ENCODE data around the gene IGSF9B. TPM values are rescaled to one million over a fixed set of nuclear protein-coding genes. Genes with fewer than 3 reads are reported as not detected.

Gene IGSF9B
- total and polyA plus RNA-seq, 10 of the 15 experiments (the other 5 are each of a cell fraction or from before 2014, with no cell fraction given) = 0.03 to 3.7 (median 0.20) TPM; not detected in 2

DNA sequence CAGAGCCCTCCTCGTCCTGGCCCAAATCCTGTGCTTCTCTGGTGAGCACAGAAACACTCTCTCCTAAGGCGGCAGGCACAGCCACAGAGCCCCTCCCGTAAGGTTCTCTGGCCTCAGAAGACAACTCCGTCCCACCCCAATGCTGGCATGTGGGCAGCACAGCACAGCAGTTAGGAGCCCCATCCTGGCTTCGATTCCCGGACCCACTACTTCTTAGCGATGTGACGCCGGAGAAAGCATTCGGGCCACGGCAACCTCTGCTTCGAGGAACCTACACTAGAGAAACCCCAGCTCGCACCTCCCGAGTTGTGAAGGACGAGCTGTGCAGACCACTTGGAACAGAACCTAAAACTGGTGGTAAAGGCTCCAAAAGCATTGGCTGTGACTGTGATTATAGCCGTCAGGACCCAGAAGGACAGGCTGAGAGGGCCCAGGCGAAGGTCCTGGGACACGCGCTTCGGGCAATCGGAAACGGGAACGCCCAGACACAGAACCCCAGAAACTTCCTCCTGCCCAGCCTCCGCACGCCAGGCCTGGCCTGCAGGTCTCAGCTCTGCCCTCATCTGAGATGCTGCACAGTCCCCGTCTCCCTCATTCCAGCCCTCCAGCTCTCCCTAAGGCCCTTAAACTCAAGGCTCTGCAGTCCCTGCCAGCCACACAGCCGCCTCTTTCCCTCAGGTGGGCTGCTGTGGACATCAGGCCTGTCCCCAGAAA, 26.6 kb downstream of the IGSF9B start:
- CTCF ChIA-PET = no interaction called here
- Histone ChIP-seq H3K27ac (ENCODE audit: control insufficient read depth, insufficient read depth) (no peak overlapping the region), H3K27me3 (replicated peaks in 1 of 2; ENCODE audit: control insufficient read depth in 2 of 2, insufficient read depth in 2 of 2, low read length in 1 of 2) (no peaks in the 10 kb centered on the region), H3K36me3 (ENCODE audit: control insufficient read depth in 2 of 2, insufficient read depth in 2 of 2, low read length in 1 of 2) (no peaks in the 10 kb centered on the region; a peak in 1 of 4 replicates), H3K4me3 (no peak overlapping the region), H3K4me1 (ENCODE audit: control insufficient read depth, insufficient read depth, low read length) (peaks cover 12% of the 10 kb centered on the region), H4K20me1 (ENCODE audit: control insufficient read depth, insufficient read depth) (no peaks in the 10 kb centered on the region), H3K4me2 (ENCODE audit: control insufficient read depth, insufficient read depth) (no peak overlapping the region), H2AFZ (ENCODE audit: control insufficient read depth, low read depth, low read length) (no peak overlapping the region), H3K9me3 (replicated peaks; ENCODE audit: control insufficient read depth, insufficient read depth, low read length) (no peaks in the 10 kb centered on the region), H3K79me2 (ENCODE audit: control insufficient read depth, insufficient read depth, low read length) (no peaks in the 10 kb centered on the region), H3K9ac (ENCODE audit: control insufficient read depth, insufficient read depth, low read length) (no peak overlapping the region)
- WGBS (ENCODE audit: insufficient coverage, insufficient replicate concordance, low lambda C conversion rate, missing lambda C conversion rate) = 58% methylated on average over 27 of the region's 27 CpGs
- TF ChIP-seq RB1 (IDR thresholded peaks at IDR 0.05; ENCODE audit: borderline replicate concordance) (no peak), TBL1XR1 (IDR thresholded peaks at IDR 0.05; ENCODE audit: low read depth, low read length) (no peak), NFYB (IDR thresholded peaks at IDR 0.05; ENCODE audit: insufficient read depth, low read depth, low read length) (no peak), TCF7 (IDR thresholded peaks at IDR 0.05; ENCODE audit: borderline replicate concordance) (no peak), TCF12 (IDR thresholded peaks at IDR 0.05; ENCODE audit: low read depth, low read length) (no peak), KAT2A (conservative IDR thresholded peaks at IDR 0.05; ENCODE audit: control insufficient read depth, low read depth, low read length) (no peak)
- TF ChIP-seq, protein P1, sequence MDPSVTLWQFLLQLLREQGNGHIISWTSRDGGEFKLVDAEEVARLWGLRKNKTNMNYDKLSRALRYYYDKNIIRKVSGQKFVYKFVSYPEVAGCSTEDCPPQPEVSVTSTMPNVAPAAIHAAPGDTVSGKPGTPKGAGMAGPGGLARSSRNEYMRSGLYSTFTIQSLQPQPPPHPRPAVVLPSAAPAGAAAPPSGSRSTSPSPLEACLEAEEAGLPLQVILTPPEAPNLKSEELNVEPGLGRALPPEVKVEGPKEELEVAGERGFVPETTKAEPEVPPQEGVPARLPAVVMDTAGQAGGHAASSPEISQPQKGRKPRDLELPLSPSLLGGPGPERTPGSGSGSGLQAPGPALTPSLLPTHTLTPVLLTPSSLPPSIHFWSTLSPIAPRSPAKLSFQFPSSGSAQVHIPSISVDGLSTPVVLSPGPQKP (IDR thresholded peaks at IDR 0.05; ENCODE audit: low read depth, low read length) = no peak
- TF ChIP-seq, protein P2, sequence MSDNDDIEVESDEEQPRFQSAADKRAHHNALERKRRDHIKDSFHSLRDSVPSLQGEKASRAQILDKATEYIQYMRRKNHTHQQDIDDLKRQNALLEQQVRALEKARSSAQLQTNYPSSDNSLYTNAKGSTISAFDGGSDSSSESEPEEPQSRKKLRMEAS (IDR thresholded peaks at IDR 0.05; ENCODE audit: low read depth, low read length) = no peak
- TF ChIP-seq, protein P3, sequence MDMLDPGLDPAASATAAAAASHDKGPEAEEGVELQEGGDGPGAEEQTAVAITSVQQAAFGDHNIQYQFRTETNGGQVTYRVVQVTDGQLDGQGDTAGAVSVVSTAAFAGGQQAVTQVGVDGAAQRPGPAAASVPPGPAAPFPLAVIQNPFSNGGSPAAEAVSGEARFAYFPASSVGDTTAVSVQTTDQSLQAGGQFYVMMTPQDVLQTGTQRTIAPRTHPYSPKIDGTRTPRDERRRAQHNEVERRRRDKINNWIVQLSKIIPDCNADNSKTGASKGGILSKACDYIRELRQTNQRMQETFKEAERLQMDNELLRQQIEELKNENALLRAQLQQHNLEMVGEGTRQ (IDR thresholded peaks at IDR 0.05; ENCODE audit: borderline replicate concordance, low read depth, low read length) = no peak
- DNase-seq (ENCODE audit: low read depth, low spot score) (no peak), FAIRE-seq (no peak), ATAC-seq (no peak)
- in situ Hi-C loops (cut with MboI) (no loop called here), intact Hi-C loops (cut with micrococcal nuclease; ENCODE audit: unreplicated experiment) (no loop called here)
- no TSS peak for BruUV-seq (replicated peaks)
- POLR2A ChIA-PET = no interaction called here
- SMC1A ChIA-PET (ENCODE audit: uncharacterized antibody, unreplicated experiment) = no interaction called here
- RAD21 ChIA-PET (ENCODE audit: unreplicated experiment) = no interaction called here
